ENCODE results near the gene ACVR1C.

ACVR1C gene

GRCh38 chr2:157628477-157629415, at the start of gene ACVR1C:
Gene ACVR1C (minus strand): TSS chr2:157628864. CDS start chr2:157628644, 220 bp downstream.
- peak within 1 kb of the TSS; percentile 90 for H3K4me3 Mint-ChIP-seq
- no peaks in the 10 kb centered on the region for H3K27me3 Mint-ChIP-seq
- peak within 1 kb of the TSS; percentile 91 for H3K27ac Mint-ChIP-seq
- no peaks in the 10 kb centered on the region for H3K36me3 Mint-ChIP-seq
- H3K4me1 Mint-ChIP-seq, result peaks cover 46% of the 10 kb centered on the region
- peaks cover 5% of the 10 kb centered on the region for H3K9me3 Mint-ChIP-seq

GRCh38 chr2:157677941-157678340, 49.3 kb upstream of the ACVR1C start:
- no peaks in the 10 kb centered on the region for H3K27me3 Mint-ChIP-seq
- H3K4me3 Mint-ChIP-seq, result no peak overlapping the region
- no peak overlapping the region for H3K27ac Mint-ChIP-seq
- peaks cover 4% of the 10 kb centered on the region for H3K36me3 Mint-ChIP-seq
- peaks cover 5% of the 10 kb centered on the region for H3K9me3 Mint-ChIP-seq
- no peaks in the 10 kb centered on the region for H3K4me1 Mint-ChIP-seq

GRCh38 chr2:157672129-157672528, 43.5 kb upstream of the ACVR1C start:
- peaks cover 5% of the 10 kb centered on the region for H3K36me3 Mint-ChIP-seq
- H3K27ac Mint-ChIP-seq, result no peak overlapping the region
- no peaks in the 10 kb centered on the region for H3K9me3 Mint-ChIP-seq
- H3K4me3 Mint-ChIP-seq, result no peak overlapping the region
- peaks cover 1% of the 10 kb centered on the region for H3K27me3 Mint-ChIP-seq
- H3K4me1 Mint-ChIP-seq, result no peaks in the 10 kb centered on the region

- Mint-ChIP-seq H3K36me3 (no peaks in the 10 kb centered on the region), H3K4me3 (no peak overlapping the region), H3K27ac (no peak overlapping the region), H3K4me1 (no peaks in the 10 kb centered on the region), H3K9me3 (no peaks in the 10 kb centered on the region), H3K27me3 (no peaks in the 10 kb centered on the region)
Measured at GRCh38 chr2:157662401-157662800, 33.7 kb upstream of the ACVR1C start.

GRCh38 chr2:157661776-157662175, 33.1 kb upstream of the ACVR1C start:
- no peaks in the 10 kb centered on the region for H3K9me3 Mint-ChIP-seq
- no peak overlapping the region for H3K27ac Mint-ChIP-seq
- H3K4me1 Mint-ChIP-seq, result no peaks in the 10 kb centered on the region
- H3K4me3 Mint-ChIP-seq, result no peak overlapping the region
- H3K27me3 Mint-ChIP-seq, result no peaks in the 10 kb centered on the region
- no peaks in the 10 kb centered on the region for H3K36me3 Mint-ChIP-seq

- Mint-ChIP-seq H3K4me1 (no peaks in the 10 kb centered on the region), H3K36me3 (no peaks in the 10 kb centered on the region), H3K9me3 (no peaks in the 10 kb centered on the region), H3K4me3 (no peak overlapping the region), H3K27ac (no peak overlapping the region), H3K27me3 (no peaks in the 10 kb centered on the region)
Measured at GRCh38 chr2:157657858-157658257, 29.2 kb upstream of the ACVR1C start.

GRCh38 chr2:157657101-157657500, 28.4 kb upstream of the ACVR1C start:
- Mint-ChIP-seq H3K27ac (no peak overlapping the region), H3K9me3 (no peaks in the 10 kb centered on the region), H3K27me3 (no peaks in the 10 kb centered on the region), H3K4me3 (no peak overlapping the region), H3K4me1 (no peaks in the 10 kb centered on the region), H3K36me3 (no peaks in the 10 kb centered on the region)

- Mint-ChIP-seq H3K27ac (no peak overlapping the region), H3K36me3 (no peaks in the 10 kb centered on the region), H3K27me3 (peaks cover 1% of the 10 kb centered on the region), H3K4me1 (no peaks in the 10 kb centered on the region), H3K9me3 (no peaks in the 10 kb centered on the region), H3K4me3 (no peak overlapping the region)
Measured at GRCh38 chr2:157644776-157645175, 16.1 kb upstream of the ACVR1C start.

GRCh38 chr2:157631861-157632260, 3.2 kb upstream of the ACVR1C start:
- H3K36me3 Mint-ChIP-seq, result no peaks in the 10 kb centered on the region
- no peak overlapping the region for H3K4me3 Mint-ChIP-seq
- H3K9me3 Mint-ChIP-seq, result no peaks in the 10 kb centered on the region
- H3K27ac Mint-ChIP-seq, result no peak overlapping the region
- H3K4me1 Mint-ChIP-seq, result peaks cover 19% of the 10 kb centered on the region
- no peaks in the 10 kb centered on the region for H3K27me3 Mint-ChIP-seq

GRCh38 chr2:157627594-157628476, 829 bp downstream of the ACVR1C start:
- Mint-ChIP-seq H3K27ac (peak overlapping the region; percentile 91), H3K4me3 (peak overlapping the region; percentile 90), H3K4me1 (peaks cover 46% of the 10 kb centered on the region), H3K36me3 (no peaks in the 10 kb centered on the region), H3K27me3 (peaks cover under 1% of the 10 kb centered on the region), H3K9me3 (peaks cover 9% of the 10 kb centered on the region)

- Mint-ChIP-seq H3K4me1 (peaks cover 46% of the 10 kb centered on the region), H3K36me3 (no peaks in the 10 kb centered on the region), H3K9me3 (peaks cover 9% of the 10 kb centered on the region), H3K27me3 (peaks cover 2% of the 10 kb centered on the region), H3K4me3 (peak overlapping the region; percentile 76), H3K27ac (peak overlapping the region; percentile 89)
Measured at GRCh38 chr2:157625296-157625695, 3.4 kb downstream of the ACVR1C start.

- Mint-ChIP-seq H3K4me1 (peaks cover 32% of the 10 kb centered on the region), H3K27me3 (peaks cover 2% of the 10 kb centered on the region), H3K27ac (no peak overlapping the region)
Measured at GRCh38 chr2:157620956-157621355, 7.7 kb downstream of the ACVR1C start.

GRCh38 chr2:157611726-157612125, 16.9 kb downstream of the ACVR1C start:
- Mint-ChIP-seq H3K27me3 (no peaks in the 10 kb centered on the region), H3K4me1 (peaks cover 15% of the 10 kb centered on the region), H3K36me3 (peaks cover 22% of the 10 kb centered on the region), H3K27ac (no peak overlapping the region), H3K4me3 (no peak overlapping the region), H3K9me3 (peaks cover 12% of the 10 kb centered on the region)

More at GRCh38 chr2:157620956-157621355, 7.7 kb downstream of the ACVR1C start:
- Mint-ChIP-seq H3K36me3 (peaks cover 8% of the 10 kb centered on the region), H3K4me3 (no peak overlapping the region), H3K9me3 (peaks cover 9% of the 10 kb centered on the region)

GRCh38 chr2:157611110-157611509, 17.6 kb downstream of the ACVR1C start:
- peaks cover 12% of the 10 kb centered on the region for H3K9me3 Mint-ChIP-seq
- H3K36me3 Mint-ChIP-seq, result peaks cover 16% of the 10 kb centered on the region
- H3K4me1 Mint-ChIP-seq, result peaks cover 9% of the 10 kb centered on the region
- no peaks in the 10 kb centered on the region for H3K27me3 Mint-ChIP-seq
- no peak overlapping the region for H3K27ac Mint-ChIP-seq
- H3K4me3 Mint-ChIP-seq, result no peak overlapping the region

GRCh38 chr2:157606534-157606933, 22.1 kb downstream of the ACVR1C start:
- peaks cover 10% of the 10 kb centered on the region for H3K36me3 Mint-ChIP-seq
- no peaks in the 10 kb centered on the region for H3K27me3 Mint-ChIP-seq
- peaks cover 12% of the 10 kb centered on the region for H3K9me3 Mint-ChIP-seq
- peaks cover 14% of the 10 kb centered on the region for H3K4me1 Mint-ChIP-seq
- H3K4me3 Mint-ChIP-seq, result no peak overlapping the region
- no peak overlapping the region for H3K27ac Mint-ChIP-seq

GRCh38 chr2:157603198-157603597, 25.5 kb downstream of the ACVR1C start:
- Mint-ChIP-seq H3K4me3 (no peak overlapping the region), H3K36me3 (no peaks in the 10 kb centered on the region), H3K4me1 (peaks cover 9% of the 10 kb centered on the region), H3K27me3 (no peaks in the 10 kb centered on the region), H3K9me3 (no peaks in the 10 kb centered on the region), H3K27ac (no peak overlapping the region)
